Dermis blood vessel endothelial cell (primary cell): ENCODE measurements around the gene STAU1. TPM values are rescaled to one million over a fixed set of nuclear protein-coding genes. Genes with fewer than 3 reads are reported as not detected.
A peak's percentile ranks its signal among the peaks of the same experiment; 100 is the strongest.
"Not testable (repeated sequence)": the region's sequence is repeated elsewhere in the genome, so short reads cannot be mapped to it uniquely, and the experiment has no call there.

ENCODE experiments used
- DNase-seq: peaks from one replicate; pipeline ENCODE4 v3.0.0; 2010
- total RNA-seq: library from RNA; depleted of rRNA; stranded (reverse); fragments of >200 nt; gene quantifications from 2 replicates; pipeline ENCODE4 v1.2.3, GENCODE V29; 2014

The STAU1 gene
- total RNA-seq, 1 donor from 2014 or later: 51.1 TPM

DNA sequence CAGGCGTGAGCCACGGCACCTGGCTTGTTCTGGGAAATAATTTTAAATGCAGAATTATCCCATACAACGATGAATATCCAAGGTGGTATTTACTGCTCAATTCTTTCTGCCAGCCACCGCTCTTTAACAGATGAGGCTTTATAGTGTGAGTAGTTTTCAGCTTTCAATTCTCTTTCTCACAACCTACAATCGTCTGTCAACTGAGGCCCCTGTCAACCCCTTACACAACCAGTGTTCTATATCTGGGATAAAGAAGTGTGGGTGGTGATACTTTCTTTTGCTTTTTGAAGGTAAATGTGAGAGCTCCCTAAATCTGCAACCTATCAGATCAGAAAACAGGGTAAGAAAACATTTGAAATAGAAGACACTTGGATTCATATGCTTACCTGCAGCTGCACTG lies 22.5 kb downstream of the STAU1 start:
- DNase-seq: no peak

DNA sequence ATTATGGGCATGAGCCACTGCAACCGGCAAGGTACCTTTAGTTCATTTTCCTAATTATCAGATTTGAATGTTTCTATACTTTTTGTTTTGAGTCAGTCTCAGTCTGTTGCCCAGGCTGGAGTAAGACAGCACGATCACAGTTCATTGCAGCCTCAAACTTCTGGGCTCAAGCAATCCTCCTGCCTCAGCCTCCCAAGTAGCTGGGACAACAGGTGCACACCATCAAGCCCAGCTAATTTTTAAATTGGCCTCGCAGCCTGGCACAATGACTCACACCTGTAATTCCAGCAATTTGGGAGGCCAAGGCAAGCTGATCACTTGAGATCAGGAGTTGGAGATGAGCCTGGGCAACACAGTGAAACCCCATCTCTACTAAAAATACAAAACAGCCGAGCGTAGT lies 24.4 kb downstream of the STAU1 start:
- no peak for DNase-seq

DNA sequence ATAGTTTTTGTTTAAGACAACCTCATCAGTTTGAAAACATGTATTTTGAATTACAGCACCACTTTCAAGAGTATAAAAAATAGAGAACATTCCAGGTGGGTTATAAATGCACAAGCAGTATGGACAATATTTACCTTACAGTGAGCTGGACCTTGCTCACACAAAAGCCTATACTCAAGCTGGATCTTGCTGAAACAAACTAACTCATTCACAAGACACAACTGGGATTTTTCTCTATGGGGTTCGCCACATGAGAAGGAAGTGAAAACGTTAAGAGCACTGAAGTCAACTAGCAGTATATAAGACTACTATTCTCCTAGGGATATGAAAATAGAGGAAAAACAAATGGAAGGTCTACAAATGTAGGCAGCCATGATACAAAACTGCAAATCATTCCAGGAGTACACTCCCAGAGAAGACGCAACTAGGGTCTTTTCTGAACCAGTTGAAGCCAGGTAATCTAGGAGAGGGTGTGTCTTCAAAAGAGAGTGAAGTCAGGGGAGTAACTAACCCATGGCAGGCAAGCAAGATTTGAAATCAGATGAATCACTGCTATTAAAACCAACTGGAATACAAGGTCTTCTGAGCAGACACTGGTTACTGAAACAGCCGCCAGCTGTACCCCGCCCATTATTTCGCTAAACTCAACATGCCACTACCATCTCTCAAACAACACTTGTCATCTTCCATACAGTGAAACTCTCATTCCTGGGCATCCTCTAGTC lies 26.5 kb downstream of the STAU1 start:
- no peak for DNase-seq

DNA sequence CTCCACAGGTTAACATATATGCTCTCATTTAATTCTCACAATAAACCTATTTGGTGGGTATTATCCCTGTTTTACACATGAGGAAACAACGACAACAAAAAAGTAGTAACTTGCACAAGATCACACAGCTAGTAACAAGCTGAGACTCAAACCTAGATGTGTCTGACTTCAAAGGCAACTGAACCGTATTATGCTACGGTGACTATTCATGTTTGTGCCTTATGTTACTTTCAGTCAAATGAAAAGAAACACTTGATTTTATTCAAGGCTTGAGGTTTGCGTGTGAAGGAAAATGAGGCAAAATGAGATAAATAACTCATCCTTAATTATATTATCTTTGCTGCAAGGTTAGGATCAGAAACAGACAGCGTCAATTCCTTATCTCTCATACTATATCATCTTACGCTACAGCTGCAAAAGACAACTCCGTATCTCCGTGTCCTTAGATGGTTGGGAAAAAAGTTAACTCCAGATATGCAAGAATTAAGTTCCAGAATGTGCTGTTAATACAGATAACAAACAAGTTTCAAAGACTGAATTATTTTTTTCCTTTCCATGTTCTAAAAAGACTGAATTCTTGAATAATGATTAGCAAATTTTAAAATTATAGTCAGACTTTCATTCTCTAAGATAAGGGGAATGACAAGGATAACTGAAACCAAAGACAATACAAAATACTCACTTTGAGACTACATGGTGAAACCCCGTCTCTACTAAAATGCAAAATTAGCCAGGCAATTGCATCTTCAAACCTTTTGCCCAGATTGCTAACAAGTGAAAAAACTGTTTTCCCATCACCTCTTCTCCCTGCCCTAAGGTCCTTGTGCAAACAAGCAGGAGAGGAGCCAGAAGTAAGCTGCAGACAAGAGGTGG lies 27.8 kb downstream of the STAU1 start:
- DNase-seq: no peak

DNA sequence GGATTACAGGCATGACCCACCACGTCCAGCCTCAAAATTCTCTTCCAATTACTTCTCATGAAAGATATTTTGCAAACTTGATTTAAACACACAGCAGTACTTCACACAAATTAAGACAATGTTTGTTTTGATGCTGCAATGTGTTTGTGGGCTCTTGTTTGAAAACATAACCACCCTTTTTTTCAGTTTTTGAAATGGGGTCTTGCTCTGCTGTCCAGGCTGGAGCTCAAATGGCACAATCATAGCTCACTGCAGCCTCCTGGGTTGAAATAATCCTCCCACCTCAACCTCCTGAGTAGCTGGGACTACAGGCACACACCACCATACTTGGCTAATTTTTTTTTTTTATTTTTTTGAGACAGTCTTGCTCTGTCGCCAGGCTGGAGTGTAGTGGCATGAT lies 31.0 kb downstream of the STAU1 start:
- no peak for DNase-seq

DNA sequence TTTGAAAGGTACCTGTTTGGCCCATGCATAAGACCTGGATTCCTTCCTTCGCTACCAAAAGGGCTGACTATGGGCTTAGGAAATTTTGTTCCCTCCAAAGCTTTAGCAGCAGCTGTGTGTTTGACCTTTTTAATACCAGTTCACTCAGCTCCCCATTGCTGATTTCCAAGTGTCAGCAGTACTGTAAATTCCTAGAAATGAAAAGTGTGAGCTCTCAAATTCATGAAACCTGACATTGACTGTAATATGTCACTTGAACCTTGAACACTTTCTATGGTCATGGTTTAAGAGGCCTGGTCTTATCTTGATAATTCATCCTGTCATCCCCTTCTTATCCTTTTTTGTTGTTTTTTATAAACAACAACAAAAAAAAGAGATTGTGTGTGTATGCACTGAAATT lies 31.7 kb downstream of the STAU1 start:
- no peak for DNase-seq

DNA sequence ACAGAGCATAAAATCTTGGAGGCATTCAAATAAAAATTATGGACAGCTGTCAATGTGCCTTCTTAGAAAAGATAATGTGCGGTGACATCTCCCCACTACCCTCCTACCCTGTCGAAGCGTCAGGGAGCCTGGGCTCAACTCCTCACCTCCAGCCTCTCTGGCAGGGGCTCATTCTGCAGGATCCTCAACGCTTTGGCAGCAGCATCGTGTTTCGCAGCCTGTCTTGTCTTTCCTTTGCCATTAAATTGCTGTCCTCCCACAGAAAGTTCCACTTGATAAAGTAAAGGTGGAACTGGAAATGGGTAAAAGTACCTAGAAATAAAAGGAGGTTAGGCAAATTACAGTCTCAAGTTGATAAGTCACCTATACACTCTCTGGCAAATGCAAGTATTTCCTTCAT lies 36.7 kb downstream of the STAU1 start:
- no peak for DNase-seq

DNA sequence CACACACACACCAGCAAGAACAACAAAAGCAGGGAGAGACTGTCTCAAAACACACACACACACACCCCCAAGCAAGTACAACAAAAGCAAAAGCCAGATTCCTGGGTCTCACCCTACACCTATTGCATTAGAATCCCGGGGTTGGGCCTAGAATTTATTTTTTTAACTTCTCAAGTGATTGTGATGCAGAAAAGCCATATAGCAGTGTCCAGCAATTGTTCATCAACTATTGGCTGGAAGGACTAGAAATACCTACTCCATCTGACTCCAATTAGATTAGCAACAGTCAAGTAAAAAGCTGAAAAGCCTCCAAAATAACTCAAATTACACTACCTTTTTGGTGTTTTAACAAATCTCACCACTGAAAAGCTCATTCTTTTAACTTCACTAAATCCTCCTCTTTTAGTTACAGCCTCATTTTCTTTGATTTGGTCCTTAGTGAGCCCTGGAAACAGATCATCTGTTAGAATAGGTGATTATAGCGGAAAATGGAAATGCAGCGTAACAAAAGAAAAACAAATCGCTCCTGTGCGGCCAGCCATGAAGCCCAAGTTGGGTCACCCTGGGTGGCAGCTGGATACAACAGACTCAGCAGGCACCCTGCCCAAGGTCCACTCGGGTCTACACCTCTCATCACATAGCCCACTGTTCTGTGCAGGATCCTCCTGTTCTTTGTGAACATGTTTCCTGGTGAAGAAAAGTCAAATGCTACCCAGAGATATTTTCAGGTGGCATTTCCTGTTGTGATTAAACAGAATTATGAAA lies 38.7 kb downstream of the STAU1 start:
- no peak for DNase-seq

DNA sequence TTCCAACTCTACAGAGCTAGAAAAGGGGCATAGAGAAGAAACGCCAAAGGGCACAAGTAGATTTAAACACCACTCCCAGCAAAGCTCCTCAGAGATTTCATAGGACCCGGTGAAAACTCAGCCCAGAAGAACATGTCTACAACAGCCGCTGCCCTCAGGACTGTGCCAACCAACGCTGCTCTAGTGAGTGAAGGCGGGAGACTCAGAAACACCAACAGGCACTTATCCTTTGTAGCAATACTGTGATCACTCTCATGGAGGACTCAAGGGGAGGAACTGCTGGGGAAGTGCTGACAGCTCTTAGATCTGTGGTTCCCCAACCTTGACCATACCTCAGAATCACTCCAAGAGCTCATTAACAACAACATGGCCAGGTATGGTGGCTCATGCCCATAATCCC lies 39.5 kb downstream of the STAU1 start:
- no peak for DNase-seq

DNA sequence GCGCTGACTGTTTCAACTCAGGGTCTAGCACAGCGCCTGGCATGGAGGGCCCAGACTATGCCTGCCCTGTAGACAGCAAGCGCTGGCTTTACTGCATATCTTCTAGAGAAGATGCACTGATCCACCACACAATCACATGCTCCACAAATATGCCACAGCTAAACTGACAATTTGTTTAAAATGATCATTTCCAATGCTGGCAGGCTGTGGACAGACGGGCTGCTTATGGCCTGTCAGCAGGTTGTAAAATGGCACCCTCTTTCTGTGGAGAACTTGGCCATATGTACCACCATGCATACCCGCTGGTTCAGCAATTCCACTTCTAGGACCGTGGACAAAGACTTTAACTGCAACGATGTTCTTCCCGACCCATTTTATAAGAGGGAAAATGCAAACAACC lies 40.8 kb downstream of the STAU1 start:
- DNase-seq: no peak

DNA sequence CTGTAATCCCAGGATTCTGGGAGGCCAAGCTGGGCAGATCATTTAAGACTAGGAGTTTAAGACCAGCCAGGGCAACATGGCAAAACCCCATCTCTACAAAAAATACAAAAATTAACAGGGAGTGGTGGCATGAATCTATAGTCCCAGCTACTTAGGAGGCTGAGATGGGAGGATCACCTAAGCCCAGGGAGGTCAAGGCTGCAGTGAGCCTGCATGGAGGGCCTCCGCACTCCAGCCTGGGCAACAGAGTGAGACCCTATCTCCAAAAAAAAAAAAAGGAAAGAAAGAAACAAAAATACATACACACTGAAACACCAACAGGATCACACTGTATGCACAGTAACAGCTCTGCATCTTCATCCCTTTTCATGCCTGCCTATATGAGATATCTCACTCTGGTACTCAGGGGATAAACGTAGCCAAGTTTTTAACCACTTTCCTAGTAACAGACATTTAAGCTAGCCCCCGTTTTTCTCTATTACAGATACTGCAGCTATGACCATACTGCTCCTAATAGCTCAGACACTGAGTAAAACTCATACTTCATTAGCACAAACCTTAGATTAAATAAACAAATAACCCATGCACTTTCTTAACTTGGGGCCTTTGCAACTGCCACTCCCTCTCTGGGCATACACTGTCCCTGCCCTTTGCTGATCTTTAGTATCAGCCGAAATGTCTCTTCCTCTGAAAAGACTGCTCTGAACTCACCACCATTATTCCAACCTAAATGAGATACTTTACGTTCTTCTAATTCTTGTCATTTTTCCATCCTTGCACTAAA lies 41.5 kb downstream of the STAU1 start:
- DNase-seq: no peak

DNA sequence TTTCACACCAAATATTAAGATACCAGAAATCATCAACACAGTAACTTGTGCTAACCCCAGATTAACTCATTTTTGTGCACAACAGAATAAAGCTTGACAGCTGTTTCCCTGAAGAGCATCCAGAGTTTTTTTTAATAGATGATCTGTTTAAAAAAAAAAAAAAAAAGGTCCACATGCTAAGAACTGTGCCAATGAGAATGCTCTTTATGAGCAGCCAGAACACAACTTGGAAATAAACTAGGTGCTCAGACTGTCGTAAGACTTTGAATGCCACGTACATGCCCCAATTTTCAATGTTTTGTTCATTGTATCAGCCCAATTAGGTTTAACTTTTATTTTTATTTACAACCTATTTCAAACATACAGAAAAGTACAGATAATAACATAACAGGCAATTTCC lies 47.3 kb downstream of the STAU1 start:
- no peak for DNase-seq

DNA sequence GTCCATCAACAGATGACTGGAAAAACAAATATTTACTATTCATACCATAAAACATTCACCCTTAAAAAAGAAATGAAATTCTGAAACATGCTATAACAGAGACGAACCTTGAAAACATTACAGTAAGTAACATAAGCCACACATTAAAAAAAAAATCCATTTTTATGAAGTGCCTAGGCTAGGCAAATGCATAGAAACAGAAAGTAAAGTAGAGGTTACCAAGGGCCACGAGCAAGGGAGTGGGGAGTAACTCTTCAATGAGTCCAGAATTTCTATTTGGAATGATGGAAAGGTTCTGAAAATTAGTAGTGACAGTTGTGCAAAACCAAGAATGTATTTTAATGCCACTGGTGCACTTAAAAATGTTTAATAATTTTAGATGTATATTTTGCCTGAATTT lies 47.7 kb downstream of the STAU1 start:
- no peak for DNase-seq

DNA sequence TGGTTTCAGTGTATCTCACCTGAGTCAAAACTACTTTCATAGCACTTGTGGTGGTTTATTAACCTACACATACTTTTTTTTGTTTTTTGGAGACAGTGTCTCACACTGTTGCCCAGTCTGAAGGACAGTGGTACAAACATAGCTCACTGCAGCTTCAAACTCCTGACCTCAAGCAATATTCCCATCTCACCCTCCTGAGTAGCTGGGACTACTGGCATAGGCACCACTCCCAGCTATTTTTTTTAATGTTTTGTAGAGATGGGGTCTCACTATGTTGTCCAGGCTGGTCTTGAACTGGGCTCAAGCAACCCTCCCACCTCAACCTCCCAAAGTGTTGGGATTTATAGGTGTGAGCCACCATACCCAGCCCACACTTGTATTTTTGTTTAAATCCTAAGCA lies 49.7 kb downstream of the STAU1 start:
- no peak for DNase-seq

DNA sequence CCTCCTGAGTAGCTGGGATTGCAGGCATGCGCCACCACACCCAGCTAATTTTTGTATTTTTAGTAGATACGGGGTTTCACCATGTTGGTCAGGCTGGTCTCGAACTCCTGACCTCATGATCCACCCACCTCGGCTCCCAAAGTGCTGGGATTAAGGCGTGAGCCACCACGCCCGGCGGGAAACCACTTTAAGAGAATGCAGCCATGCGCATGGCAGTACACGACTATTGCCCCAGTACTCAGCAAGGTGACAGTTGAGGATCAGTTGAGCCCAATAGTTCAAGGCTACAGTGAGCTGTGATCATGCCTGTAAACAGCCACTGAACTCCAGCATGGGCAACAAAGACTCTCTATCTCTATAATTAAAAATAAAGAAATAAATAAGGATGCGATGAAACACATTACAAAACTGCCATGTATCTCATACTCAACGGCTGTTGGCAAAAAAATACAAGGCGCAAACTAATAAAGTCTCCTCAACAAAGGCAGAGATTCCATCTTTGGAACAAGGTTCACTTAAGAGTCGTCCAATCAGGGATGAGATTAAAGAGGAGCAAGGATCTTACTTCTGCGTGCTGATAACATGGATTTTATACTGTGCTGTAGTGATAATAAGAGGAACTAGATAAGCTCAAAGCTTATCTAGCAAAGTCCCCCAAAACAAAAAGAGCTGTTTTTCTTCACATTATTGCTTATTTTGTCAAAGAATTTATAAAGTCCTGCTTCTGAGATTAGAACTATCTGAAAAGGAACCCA lies 51.1 kb downstream of the STAU1 start:
- DNase-seq: no peak

DNA sequence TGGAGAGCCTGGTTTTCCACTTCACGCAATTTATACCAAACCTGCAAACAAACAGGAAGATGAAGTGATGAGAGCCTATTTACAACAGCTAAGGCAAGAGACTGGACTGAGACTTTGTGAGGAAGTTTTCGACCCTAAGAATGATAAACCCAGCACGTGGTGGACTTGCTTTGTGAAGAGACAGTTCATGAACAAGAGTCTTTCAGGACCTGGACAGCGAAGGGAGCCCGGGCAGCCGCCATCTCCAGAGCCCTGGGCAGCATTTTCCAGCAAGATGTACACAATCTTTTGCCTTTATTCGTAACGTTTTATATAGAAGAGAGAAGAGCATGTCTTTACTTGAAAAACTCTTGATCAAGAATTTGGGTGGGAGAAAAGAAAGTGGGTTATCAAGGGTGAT lies 53.3 kb downstream of the STAU1 start:
- not testable (repeated sequence) for DNase-seq

DNA sequence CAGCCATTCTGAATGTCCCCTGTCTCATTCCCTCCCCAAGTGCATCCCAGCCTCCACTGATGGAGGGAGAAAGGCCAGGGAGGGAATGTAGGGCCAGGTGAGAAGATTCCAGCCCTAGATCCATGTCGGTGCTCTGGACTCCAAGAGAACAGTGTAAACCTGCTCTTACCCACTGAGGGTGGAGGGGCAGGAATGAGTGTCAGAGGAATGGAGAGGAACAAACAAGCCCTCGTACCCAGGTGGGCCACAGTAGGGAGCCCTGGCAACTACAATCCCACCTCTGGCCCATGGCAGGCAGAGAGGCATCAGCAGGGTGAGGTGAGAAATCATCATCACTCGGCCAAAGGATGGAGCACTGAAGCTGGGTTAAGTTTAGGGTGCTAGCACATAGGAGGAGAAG lies 54.6 kb downstream of the STAU1 start:
- no peak for DNase-seq

DNA sequence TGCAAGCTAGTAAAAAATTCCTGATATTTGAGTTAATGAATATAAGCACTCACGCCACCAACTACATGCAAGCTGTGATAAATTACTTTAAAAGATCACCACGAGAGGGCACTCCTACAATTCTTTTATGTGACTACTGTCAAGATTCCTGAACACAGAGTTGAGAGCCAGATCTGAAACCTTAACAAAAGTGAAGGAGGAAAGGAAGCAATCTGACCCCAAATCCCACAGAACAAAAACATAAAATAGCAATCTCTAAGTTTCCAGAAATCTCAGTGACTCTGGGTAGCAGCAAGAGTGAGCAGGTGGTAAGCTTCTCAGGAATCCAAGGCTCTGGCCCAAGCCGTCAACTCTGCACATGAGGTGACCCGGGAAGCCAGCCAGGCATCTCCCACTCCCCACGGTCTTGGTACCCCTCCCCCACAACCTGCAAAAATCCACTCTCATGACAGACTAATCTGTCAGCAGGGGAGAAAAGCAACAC lies 55.1 kb downstream of the STAU1 start:
- peak; percentile 86 for DNase-seq

DNA sequence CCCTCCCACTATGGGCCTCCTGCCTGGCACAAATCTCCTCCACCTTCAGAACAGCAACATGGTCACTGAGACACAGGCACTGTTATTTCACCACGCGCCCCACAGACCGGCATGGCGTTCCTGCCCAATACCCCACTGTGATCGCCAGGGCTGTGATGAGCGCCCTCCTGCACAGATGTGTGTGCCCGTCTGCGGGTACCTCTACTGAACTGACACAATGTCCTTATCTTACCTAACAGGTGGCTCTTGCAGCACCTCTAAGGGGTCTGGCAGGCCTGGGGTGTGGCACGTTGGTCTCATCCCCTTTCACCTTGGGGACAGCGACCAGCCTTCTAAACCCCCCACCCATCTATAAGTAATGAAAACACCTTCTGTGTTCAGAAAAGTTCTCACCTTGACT lies 64.2 kb downstream of the STAU1 start:
- DNase-seq: no peak

DNA sequence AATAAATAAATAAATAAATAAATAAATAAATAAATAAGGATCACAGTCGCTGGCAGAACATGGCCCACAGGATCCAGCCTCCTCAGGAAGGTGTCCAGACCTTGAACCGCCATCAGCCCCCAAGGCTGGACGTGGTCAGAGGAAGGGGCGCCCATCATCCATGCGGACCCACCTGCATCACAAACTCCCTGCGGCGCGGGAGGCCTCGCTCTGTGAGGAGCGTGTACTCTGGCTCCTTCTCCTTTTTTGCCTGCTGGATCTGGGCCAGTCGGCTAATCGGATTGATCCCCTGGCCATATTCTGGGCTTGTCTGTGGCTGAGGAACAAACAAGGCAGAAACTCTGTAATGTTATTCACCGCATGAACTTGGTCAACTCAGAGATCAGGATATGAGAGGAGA lies 65.2 kb downstream of the STAU1 start:
- no peak for DNase-seq

DNA sequence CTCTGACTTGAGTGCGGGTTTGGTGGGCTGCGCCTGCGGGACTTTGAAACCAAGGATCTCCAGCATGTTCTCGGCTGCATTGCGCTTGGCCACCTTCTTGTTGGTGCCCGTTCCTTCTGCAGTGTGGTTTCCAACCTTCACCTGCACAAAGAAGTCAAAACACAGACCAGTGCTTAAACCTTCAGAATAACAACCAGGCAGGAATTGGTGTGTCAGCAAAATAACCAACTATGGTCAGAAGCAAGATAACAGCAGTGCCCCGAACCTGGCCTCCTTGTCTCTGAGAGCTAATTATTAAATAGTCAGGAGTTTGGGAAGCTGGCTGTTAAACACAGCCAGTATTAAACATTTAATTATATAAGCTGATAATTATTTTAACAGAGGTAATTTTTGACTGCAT lies 68.1 kb downstream of the STAU1 start:
- DNase-seq: no peak

DNA sequence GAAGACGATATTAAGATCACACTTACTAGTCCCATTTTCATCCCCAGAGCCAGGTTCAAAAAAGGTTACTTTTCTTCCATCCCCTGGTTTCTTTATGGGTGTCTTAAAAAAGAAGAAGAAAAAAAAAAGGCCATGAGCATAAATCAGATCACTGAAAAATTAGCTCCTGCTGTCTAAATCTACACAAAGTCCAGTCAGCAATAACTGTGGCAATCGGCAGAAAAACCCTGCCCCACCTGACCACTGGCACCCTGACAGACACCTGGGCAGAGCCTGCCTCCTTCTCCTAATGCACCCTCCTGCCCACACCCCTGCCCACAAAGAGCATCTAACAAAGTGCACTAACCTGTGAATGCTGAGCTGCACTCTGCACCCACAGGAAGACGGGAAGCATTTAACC lies 69.8 kb downstream of the STAU1 start:
- DNase-seq: no peak
